HG02763 (cell line): ENCODE measurements around the gene PPP2R3B.
A peak's percentile ranks its signal among the peaks of the same experiment; 100 is the strongest.
"Not testable (repeated sequence)": the region's sequence is repeated elsewhere in the genome, so short reads cannot be mapped to it uniquely, and the experiment has no call there.

ENCODE experiments used
- ATAC-seq: cut with Tn5 transposase; IDR thresholded peaks from one replicate; pipeline ENCODE4 v1.9.1; 2021; ENCODE audit warnings: mild to moderate bottlenecking, moderate library complexity; ENCODE audit not compliant: unreplicated experiment

PPP2R3B gene

DNA sequence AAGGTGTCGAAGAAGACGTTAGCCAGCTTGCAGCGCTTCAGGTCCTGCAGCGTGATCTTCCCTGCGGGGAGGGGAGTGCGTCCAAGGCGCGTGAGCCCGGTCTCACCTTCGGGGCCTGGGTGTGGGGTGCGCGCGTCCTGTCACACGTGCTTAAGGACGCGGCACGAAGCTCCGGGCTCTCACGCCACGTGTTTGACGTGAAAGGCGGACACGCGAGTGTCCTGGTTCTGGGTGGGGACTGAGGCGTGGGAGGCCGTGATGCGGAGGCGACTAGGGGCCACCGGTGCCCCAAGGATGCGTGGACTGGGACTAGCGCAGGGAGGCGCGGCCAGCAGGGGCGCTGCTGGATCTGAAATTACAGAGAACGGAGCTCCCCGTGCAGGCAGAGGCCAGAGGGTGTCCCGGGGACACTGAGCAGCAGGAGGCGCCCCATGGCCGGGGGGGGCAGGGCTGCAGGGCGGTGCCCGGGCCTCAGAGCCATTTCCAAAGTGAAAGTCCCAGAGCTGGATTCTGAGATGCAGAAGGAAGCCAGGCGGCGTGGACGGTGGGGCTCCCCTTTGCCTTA lies 47.8 kb downstream of the PPP2R3B start:
- ATAC-seq: no peak

DNA sequence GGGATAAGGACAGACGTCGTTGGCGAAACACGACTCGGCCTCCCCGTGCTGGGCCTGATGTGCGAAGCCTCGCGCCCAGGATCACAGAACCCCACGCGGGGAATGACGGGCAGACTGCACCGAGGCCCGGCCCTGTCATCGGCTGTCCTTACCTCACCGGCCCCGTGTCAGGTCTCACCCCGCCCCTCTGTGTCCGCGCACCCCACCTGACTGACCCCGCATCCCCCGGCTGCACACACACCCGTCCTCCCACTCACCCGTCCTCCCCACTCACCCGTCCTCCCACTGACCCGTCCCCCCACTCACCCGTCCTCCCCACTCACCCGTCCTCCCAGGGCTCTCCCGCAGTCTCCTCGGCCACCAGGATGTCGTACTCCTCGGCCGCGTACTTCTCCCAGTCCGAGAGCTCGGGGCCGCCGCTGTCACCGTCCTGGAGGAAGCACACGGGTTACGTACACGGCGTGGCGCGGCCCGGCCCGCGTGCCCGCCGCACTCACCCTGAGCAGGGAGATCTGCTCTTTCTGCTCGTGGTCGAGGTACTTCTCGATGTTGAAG lies 48.3 kb downstream of the PPP2R3B start:
- ATAC-seq: no peak

DNA sequence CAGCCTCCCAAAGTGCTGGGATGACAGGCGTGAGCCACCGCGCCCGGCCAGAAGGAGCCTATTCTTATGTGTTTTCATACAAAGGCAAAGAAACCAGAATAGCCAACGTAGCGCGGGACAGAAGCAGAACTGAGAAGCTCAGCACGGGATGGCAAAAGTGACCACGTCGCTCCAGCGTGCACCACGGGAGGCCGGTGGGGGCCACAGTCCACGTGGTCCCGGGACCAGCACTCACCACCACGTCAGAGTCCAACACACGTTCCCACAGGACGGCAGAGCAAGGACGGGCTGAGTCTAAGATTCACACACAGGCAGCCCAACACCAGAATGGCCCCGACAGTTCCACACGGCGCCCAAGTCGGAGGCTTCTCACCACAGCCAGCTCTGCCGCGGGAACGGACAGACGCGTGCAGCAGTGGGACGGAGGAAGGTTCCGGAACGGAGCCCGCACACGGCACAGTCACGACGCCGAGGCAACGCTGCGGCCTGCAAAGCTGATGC lies 49.3 kb downstream of the PPP2R3B start:
- no peak for ATAC-seq

DNA sequence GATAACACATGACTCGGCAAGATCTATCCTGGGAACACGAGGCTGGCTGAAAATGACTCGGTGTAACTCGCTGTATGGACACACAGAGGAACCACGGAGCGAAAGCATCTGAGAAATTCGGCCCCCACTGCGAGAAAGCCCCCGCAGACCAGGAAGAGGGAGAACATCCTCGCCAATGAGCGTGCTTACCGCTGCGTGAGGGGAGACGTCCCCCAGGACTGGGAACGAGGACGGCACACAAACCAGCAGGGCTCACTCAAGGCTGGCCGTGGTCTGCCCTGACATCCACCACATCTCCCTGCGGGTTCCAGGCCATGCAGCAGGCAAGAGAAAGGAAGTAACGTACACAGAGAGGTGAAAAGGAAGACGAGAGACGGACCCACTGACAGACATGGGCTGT lies 50.5 kb downstream of the PPP2R3B start:
- ATAC-seq: no peak

DNA sequence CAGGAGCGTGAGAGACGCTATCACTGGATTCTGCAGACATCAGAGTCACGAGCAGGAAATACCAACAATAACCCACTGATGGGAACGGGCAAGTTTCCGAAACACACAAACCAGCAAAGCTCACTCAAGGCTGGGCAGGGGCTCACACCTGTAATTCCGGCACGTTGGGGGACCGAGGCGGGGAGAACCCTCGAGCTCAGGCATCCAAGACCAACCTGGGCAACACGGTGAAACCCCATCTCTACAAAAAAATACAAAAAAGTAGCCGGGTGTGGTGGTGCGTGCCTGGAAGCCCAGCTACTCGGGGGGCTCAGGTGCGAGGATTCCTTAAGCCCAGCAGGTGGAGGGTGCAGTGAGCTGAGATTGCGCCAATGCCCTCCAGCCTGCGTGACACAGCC lies 51.0 kb downstream of the PPP2R3B start:
- ATAC-seq: no peak

DNA sequence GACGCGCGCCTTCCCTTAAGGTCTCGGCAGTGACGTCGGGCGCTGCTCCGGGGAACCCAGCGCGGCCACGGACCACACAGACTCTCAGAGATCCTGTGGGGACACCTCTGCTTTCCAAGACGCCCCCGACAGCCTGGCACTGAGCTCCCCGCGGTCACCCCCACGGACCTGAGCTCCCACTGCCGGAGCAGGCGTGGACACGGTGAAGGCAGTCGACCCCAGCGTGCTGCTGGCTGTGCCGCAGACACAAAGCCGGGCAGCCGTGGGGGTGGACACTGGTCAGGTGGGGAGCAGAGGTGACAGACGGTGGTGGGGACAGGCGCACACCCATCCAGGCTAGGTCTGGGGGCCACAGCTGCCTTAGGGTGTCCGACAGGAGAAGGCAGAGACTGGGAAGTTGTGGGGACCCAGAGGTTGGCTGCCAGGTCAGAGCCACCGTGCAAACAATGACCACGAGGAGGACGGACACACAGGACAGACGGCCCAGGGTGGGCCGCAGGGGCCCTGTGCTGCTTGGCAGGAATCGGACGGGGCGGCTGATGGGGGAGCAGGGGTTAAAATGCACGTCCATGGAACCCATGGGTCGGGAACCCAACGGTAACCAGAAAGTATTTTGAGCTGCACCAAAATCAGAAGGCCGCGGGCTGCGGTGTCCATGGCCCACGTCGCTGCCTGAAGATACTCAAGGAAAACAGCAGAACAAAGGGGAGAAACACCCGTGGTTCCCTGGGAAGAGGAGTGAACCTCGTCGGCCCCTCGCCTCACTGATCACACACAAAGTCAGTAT lies 51.5 kb downstream of the PPP2R3B start:
- no peak for ATAC-seq

DNA sequence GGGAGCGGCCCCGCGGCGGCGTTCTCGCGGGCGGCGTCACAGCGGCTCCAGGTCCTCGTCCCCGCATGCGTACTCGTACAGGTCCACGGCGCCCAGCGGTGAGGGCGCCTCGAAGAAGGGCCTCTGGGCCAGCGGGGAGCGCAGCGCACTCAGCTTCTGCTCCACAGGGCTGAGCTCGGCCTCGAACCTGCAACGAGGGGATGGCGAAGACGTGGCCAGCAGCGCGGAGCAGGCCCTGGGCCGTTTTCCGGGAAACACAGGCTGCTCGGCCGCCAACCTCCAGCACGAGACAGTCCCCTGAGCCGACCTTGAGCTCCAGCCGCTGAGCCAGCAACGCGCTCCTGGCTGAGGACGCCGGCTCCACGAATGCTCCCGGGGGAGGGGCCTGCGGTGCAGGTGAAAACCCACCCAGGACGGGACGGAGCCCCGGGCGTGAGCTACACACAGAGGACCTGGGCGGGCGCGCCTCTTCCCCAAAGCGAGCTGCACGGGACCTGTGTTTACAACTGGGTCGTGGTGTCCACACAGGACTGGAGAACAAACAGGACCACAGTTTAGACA lies 52.3 kb downstream of the PPP2R3B start:
- no peak for ATAC-seq

DNA sequence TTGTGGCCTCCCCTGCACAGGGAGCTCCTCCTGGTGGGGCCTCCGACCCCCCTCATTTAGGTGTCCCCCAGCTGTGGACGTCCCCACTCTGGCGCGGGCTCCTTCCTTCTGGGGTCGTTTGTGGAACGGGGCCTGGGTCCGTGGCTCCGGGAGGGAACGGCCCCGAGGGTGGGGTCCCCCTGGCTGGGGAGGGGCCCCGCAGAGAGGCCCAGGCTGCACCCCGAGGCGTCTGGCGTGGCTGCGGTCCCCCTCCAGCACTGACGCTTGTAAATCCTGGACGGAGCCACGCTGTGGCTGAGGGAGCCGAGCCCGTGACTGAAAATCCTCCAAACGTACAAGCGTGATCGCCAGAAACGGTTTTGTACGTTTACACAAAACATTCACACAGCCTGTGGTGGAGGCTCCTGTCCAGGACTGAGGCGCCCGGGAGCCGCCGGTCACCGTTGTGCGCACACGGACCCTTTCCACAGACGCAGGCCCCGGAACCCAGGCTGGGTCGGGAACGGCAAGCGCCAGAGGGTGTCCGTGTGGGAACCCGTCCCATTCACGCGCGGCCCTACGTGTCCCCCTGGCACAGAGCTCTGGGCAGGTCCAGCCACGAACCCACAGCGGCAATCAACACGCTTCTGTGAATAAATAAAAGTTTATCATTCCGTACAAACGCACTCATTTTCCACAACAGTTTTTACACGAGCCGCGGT lies 52.9 kb downstream of the PPP2R3B start:
- no peak for ATAC-seq

DNA sequence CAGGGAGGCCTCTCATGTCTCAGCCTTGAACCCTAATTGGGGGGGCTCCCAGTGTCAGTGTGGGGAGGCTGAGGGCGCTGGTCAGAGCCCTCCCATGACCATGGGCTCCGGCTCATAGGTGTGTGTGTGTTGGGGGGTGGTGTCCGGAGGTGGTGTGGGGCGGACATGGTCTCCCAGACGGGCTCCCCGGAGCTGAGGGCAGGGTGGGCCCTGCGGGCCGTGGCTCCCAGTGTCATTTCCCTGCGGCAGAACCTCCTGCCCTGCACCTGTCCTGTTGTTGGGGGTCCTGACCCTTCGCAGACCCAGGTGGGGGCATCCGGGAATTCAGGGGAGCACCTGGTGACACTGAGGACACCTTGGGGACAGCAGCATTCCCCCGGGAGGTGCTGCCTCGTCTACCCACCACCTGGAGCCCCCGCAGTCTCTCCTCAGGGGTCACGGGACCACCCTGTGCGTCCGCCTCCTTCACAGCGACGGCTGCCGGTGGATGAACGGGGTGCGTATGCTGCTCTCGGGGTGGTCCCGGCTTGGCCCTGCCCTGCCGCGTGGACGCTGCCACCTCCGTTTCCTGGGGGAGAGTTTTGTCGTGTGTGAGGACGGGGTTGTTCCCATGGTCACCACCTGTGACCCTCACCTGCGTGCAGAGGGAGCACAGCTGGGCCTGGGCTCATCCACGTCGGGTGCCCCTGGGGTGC lies 53.6 kb downstream of the PPP2R3B start:
- no peak for ATAC-seq

DNA sequence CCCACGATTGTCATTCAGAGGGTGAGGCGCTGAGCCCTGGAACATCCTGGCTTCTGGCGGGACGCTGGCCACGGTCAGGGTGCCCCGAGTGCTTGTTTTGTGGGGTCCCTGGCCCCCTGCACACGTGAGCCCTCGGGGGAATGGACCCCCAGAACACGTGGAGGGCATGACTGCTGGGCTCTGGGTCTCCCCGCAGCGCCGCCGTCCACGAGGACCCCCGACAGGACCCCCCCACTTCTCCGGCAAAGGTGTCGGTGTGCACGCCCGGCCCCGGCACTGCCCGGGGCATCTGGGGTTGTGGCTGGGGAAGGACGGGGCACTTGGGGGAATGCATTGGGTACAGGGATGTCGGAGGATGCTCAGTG lies 54.2 kb downstream of the PPP2R3B start:
- ATAC-seq: no peak

DNA sequence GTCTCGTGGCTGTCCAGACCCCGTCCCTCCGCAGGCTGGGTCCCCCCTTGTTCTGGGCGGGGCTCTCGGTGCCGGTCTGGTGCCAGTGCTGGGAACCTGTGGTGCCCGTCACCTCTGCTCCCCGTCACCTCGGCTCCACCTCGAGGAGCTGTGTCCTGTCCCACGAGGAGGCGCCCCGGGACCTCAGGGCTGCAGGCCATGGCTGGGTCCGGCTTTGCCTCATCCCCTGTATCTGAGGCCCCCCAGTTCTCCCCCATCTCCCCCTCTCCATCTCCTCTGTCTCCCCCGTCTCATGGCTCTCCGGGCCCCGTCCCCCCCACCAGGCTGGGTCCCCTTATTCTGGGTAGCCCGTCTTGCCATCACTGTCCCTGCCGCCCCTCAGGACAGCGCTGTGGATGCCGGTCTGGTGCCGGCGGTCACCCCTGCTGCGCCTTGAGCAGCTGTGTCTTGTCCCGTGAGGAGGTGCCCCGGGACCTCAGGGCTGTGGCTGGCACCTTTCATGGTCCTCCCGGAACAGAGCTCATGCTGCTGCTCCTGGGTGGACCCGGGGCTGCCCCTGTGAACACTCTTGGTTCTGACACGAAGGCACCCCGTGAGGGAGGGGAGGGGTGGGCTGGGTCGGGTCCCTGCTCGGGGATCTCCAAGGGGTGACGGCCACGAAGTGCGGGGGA lies 54.7 kb downstream of the PPP2R3B start:
- ATAC-seq: no peak

DNA sequence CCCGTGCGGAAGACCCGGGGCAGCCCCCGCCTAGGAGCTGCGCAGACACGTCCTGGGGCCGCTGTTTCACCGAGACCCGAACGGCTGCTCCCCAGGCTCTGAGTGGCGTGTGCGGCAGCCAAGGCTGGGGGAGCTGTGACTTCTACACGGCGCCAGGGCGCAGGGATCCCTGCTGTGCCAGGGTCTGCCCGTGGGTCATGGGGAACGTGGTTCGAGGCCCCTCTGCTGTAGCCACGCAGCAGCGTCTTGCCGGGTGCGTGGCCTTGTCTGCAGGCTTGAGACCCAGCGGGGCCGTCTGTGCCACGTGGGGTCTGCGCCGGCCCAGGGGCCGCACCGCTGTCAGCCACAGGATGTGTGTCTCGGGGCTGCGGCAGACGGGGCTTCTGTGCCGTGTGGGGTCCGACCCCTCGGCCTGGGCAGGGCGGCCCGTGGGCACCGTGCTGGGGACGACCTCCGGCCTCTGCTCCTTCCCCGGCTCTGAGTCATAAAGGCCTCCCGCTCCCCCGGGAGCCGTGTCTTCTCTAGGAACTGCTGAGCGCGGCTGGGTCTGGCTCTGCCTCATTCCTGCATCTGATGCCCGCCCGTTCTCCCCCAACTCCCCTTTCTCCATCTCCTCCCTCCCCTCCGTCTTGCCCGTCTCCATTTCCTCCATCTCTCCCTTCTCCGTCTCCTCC lies 55.4 kb downstream of the PPP2R3B start:
- ATAC-seq: no peak

DNA sequence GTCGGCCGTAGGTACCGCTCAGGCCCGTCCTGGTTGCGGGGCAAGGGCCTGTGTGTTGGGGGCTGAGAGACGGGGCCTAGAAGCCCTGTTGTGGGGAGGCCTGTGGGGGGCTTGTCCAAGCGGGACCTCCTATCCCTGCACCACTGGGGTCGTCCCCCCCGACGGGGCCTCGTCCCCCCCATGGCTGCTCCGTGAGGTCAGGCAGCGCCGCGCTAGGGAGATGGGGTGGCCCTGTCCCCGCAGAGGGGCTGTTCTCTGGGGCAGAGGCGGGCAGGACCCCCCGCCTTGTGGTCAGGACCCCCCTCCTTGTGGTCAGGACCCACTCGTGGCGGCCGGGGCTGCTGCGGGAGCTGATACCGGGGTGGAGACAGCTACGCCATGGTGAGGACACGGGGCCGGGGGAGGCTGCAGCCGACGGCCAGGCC lies 56.0 kb downstream of the PPP2R3B start:
- no peak for ATAC-seq

DNA sequence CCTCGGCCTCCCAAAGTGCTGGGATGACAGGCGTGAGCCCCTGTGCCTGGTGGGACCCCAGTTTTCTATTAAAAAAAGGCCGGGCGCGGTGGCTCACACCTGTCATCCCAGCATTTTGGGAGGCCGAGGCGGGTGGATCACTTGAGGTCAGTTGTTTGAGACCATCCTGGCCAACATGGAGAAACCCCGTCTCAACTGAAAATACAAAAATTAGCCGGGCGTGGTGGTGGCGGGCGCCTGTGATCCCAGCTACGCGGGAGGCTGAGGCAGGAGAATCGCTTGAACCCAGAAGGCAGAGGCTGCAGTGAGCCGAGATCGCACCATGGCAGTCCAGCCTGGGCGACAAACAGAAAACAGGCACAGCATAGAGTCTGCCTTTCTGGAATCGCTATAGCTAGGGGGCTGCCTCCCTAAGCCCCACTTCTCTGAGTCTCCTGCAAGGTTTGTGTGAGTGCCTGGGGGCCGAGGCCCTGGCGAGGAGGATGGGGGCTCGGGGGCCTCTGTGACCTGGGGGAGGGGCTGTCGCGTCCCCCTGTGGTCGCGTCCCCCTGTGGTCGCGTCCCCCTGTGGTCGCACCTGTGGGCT lies 56.5 kb downstream of the PPP2R3B start:
- ATAC-seq: not testable (repeated sequence)

DNA sequence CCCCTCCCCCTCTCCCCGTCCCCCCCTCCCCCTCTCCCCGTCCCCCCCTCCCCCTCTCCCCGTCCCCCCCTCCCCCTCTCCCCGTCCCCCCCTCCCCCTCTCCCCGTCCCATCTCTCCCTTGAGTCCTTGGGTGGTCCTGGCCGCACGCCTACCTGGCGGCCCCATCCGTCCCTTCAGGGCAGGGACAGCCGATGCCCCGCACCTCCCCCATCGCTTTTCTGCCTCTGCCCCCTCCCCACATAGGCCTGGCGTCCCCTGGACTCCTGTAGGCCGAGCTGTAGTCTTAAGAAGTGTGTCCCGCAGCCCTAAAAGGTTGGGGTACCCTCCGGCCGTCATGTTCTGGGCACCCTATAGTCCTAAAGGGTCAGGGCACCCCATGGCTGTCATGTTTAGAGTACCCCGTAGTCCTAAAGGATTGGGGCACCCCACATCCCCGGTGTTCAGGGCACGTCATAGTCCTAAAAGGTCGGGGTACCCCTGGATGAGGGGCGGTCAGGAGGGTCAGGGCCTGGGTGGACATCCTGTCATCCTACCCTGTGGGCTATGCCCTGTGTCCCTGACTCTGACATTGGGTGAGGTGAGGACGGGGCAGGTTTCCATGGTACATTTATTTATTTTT lies 57.3 kb downstream of the PPP2R3B start:
- ATAC-seq: no peak

DNA sequence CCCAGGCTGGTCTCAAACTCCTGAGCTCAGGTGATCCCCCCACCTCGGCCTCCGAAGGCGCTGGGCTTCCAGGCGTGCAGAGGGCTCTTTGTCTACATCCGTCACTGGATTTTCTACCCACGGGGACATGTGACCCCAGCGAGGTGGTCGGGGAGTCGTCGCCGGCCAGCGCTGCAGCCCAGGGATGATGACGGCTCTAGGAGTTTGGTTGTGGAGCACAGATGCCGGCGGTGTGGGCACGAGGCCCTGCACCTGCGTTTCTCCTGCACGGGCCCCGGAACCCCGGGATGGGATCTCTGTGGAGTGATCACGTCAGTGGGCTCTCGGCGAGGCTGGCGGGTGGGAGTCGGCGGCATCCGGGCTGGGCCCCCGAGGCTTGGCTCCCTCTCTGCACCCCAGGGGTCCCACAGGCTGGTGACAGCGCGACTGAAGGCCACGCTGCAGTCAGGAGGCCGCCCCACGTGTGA lies 59.0 kb downstream of the PPP2R3B start:
- ATAC-seq: no peak

DNA sequence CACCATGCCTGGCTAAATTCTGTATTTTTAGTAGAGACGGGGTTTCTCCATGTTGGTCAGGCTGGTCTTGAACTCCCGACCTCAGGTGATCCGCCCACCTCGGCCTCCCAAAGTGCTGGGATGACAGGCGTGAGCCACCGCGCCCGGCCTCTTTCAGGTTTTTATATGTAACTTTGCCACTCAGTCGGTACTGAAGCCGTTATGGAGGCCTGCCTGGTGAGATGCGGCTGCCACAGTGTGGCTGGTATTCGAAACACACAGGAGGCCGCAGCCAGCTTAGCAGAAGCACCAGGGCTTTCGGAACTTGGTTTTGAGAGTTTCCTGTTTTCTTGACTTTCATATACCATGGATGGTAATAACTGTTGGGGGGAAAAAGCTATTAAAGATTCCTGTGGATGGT lies 62.0 kb downstream of the PPP2R3B start:
- ATAC-seq: peak; percentile 28

DNA sequence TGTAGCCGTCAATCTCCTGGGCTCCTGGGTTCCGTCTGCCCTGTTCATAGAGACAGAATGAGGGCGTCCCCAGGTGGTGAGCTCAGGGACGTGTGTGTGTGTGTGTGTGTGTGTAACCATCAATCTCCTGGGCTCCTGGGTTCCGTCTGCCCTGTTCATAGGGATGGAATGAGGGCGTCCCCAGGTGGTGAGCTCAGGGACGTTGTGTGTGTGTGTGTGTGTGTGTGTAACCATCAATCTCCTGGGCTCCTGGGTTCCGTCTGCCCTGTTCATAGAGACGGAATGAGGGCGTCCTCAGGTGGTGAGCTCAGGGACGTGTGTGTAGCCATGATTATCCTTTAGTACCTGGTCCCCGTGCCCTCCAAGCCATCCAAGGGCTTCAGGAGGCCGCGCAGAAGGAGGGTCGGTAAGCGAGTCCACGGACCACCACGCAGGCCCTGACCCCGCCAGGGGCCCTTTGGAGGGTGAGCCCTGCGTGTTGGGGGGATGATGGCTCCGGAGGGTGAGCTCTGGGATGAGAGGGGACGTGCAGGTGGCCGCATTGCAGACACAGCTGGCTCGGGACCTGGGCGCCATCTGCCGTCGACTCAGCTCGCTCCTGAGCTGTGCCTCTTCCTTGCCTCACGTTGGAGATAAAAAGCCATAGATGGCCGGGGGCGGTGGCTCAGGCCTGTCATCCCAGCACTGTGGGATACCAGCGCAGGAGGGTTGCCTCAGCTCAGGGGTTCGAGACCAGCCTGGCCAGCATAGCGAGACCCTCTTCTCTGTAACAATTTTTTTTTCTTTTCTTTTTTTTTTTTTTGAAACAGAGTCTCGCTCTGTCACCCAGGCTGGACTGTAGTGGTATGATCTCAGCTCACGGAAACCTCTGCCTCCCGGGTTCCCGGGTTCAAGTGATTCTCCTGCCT lies 62.7 kb downstream of the PPP2R3B start:
- peak; percentile 33 for ATAC-seq
